DOHH2 (cell line): Measurements from ENCODE around the gene GABPB1.

Source experiments
- H3F3A ChIP-seq: fragments of 200-600 bp; sonication (generic), shearing (Covaris generic); 2 replicates; pipeline ENCODE4 v1.6.0; 2016; ENCODE audit warnings: antibody characterized with exemption, mild to moderate bottlenecking; ENCODE audit not compliant: control insufficient read depth, insufficient read depth
- H3K27ac ChIP-seq: fragments of 200-600 bp; sonication (generic); 2 replicates; pipeline ENCODE4 v1.5.1; 2014; ENCODE audit warnings: low read depth, mild to moderate bottlenecking, low read length, moderate library complexity
- H3K27me3 ChIP-seq: fragments of 200-600 bp; sonication (generic); 2 replicates; pipeline ENCODE4 v1.6.1; 2014; ENCODE audit warnings: mild to moderate bottlenecking, low read length, mixed read lengths; ENCODE audit not compliant: control insufficient read depth
- H3K36me3 ChIP-seq: fragments of 200-600 bp; sonication (generic); 2 replicates; pipeline ENCODE4 v1.6.1; 2014; ENCODE audit warnings: mild to moderate bottlenecking, low read length, moderate library complexity, mixed read lengths; ENCODE audit not compliant: control insufficient read depth
- H3K4me1 ChIP-seq: fragments of 200-600 bp; sonication (generic); 2 replicates; pipeline ENCODE4 v1.6.1; 2014; ENCODE audit warnings: mild to moderate bottlenecking, low read length, mixed read lengths; ENCODE audit not compliant: control insufficient read depth
- H3K4me2 ChIP-seq: fragments of 200-600 bp; sonication (generic); 2 replicates; pipeline ENCODE4 v1.6.0; 2014; ENCODE audit warnings: mild to moderate bottlenecking, low read length, moderate library complexity
- H3K4me3 ChIP-seq: fragments of 200-600 bp; sonication (generic); 2 replicates; pipeline ENCODE4 v1.5.1; 2014; ENCODE audit warnings: mild to moderate bottlenecking, low read length, mixed read lengths
- H3K79me2 ChIP-seq: fragments of 200-600 bp; sonication (generic); 2 replicates; pipeline ENCODE4 v1.6.1; 2014; ENCODE audit warnings: mild to moderate bottlenecking, low read length, mixed read lengths; ENCODE audit not compliant: control insufficient read depth
- H3K9me2 ChIP-seq: fragments of 200-600 bp; sonication (generic); replicated peaks from 2 replicates; pipeline ENCODE4 v1.6.1; 2014; ENCODE audit warnings: mild to moderate bottlenecking, low read length, mixed read lengths; ENCODE audit not compliant: control insufficient read depth
- H3K9me3 ChIP-seq: fragments of 200-600 bp; sonication (generic); 2 replicates; pipeline ENCODE4 v1.6.1; 2014; ENCODE audit warnings: antibody characterized with exemption, low read length, mixed read lengths; ENCODE audit not compliant: control insufficient read depth, insufficient read depth
- H4K20me1 ChIP-seq: fragments of 200-600 bp; sonication (generic); 2 replicates; pipeline ENCODE4 v1.6.0; 2014; ENCODE audit warnings: low read depth, mild to moderate bottlenecking, antibody characterized with exemption, low read length, moderate library complexity; ENCODE audit not compliant: control insufficient read depth, insufficient read depth
- CTCF ChIP-seq: fragments of 200-600 bp; sonication (generic); IDR thresholded peaks from one replicate; pipeline ENCODE4 v1.5.1; 2014; ENCODE audit warnings: antibody characterized with exemption, mild to moderate bottlenecking, low read depth, low read length; ENCODE audit not compliant: poor library complexity, severe bottlenecking
- EZH2phosphoT487 ChIP-seq: fragments of 200-600 bp; sonication (generic); IDR thresholded peaks from 2 replicates; pipeline ENCODE4 v1.6.1; 2017; ENCODE audit warnings: borderline replicate concordance, mild to moderate bottlenecking, antibody characterized with exemption, low read length, moderate library complexity, mixed read lengths

The GABPB1 gene

DNA sequence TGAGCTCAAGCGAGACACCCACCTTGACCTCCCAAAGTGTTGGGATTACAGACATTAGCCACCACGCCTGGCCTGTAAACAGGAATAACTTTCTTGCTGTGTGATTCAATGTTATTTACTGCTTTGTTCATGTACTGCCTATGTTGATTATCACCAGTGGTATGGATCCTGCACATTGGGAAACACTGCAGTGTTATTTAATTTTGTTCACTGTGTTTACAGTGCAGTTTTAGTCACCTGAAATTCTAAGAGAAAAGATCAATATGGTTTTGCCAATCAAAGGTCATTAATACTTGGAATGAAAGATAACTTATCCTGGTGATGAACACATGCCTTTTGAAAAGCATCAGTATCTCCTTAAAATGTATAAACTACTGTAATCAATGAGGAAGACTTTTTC, 8.6 kb upstream of the GABPB1 start:
- H3K9me2 ChIP-seq: no peaks in the 10 kb centered on the region
- no peak overlapping the region for H3K4me2 ChIP-seq
- no peaks in the 10 kb centered on the region for H3K27me3 ChIP-seq
- H3K36me3 ChIP-seq: peaks cover 53% of the 10 kb centered on the region
- no peak overlapping the region for H3K27ac ChIP-seq
- no peak overlapping the region for H3K4me3 ChIP-seq
- H4K20me1 ChIP-seq: peaks cover 4% of the 10 kb centered on the region; the same call in 1 of the 2 replicates
- H3K9me3 ChIP-seq: no peaks in the 10 kb centered on the region
- peaks cover 29% of the 10 kb centered on the region for H3K79me2 ChIP-seq
- H3F3A ChIP-seq: peaks cover 4% of the 10 kb centered on the region
- TF ChIP-seq EZH2phosphoT487: no peak
- TF ChIP-seq CTCF: no peak
- peaks cover 5% of the 10 kb centered on the region for H3K4me1 ChIP-seq

DNA sequence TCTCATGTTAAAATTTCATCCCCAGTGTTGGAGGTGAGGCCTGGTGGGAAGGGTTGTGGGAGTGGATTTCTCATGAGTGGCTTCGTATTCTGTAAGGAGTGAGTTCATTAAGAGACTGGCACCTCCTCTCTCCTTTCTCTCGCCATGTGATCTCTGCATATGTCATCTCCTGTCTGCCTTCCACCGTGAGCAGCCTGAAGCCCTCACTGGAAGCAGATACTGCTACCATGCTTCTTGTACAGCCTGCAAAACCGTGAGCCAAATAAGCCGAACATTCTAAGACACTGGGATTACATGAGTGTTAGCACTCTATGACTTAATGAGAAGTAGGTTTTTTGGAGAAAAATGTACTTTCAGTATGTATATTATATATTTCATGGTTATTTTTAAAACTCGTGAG, 6.8 kb upstream of the GABPB1 start:
- peaks cover 65% of the 10 kb centered on the region for H3K36me3 ChIP-seq
- peaks cover 19% of the 10 kb centered on the region for H3K4me1 ChIP-seq
- TF ChIP-seq CTCF (no peak), EZH2phosphoT487 (no peak)
- H3K27ac ChIP-seq: no peak overlapping the region
- H3K27me3 ChIP-seq: no peaks in the 10 kb centered on the region
- H3K9me2 ChIP-seq: no peaks in the 10 kb centered on the region
- peaks cover 4% of the 10 kb centered on the region for H3F3A ChIP-seq
- no peak overlapping the region for H3K4me3 ChIP-seq
- peaks cover 7% of the 10 kb centered on the region; the same call in 1 of the 2 replicates for H4K20me1 ChIP-seq
- H3K79me2 ChIP-seq: peaks cover 47% of the 10 kb centered on the region
- no peak overlapping the region for H3K4me2 ChIP-seq
- no peaks in the 10 kb centered on the region for H3K9me3 ChIP-seq

- H3K79me2 ChIP-seq: peaks cover 76% of the 10 kb centered on the region
- peaks cover 4% of the 10 kb centered on the region for H3F3A ChIP-seq
- TF ChIP-seq EZH2phosphoT487 (no peak), CTCF (peak; percentile 50)
- no peaks in the 10 kb centered on the region for H3K27me3 ChIP-seq
- H4K20me1 ChIP-seq: peaks cover 7% of the 10 kb centered on the region; the same call in 1 of the 2 replicates
- peaks cover 23% of the 10 kb centered on the region for H3K4me1 ChIP-seq
- peaks cover 85% of the 10 kb centered on the region for H3K36me3 ChIP-seq
- H3K27ac ChIP-seq: no peak overlapping the region
- no peaks in the 10 kb centered on the region for H3K9me3 ChIP-seq
- peak overlapping the region; percentile 31; the same call in 1 of the 2 replicates for H3K4me2 ChIP-seq
- no peaks in the 10 kb centered on the region for H3K9me2 ChIP-seq
- no peak overlapping the region for H3K4me3 ChIP-seq
Observed at GRCh38 chr15:50358845-50359244, 3.8 kb upstream of the GABPB1 start.

GRCh38 chr15:50355980-50356379, 982 bp upstream of the GABPB1 start:
- peaks cover 94% of the 10 kb centered on the region for H3K79me2 ChIP-seq
- H3K27ac ChIP-seq: peak overlapping the region; percentile 85
- no peaks in the 10 kb centered on the region for H3K27me3 ChIP-seq
- peaks cover 48% of the 10 kb centered on the region for H3K4me1 ChIP-seq
- H3F3A ChIP-seq: no peaks in the 10 kb centered on the region
- peak overlapping the region; percentile 93 for H3K4me3 ChIP-seq
- no peaks in the 10 kb centered on the region for H3K9me2 ChIP-seq
- peaks cover 27% of the 10 kb centered on the region for H4K20me1 ChIP-seq
- no peak for TF ChIP-seq EZH2phosphoT487
- no peak for TF ChIP-seq CTCF
- H3K36me3 ChIP-seq: peaks cover 83% of the 10 kb centered on the region
- peak overlapping the region; percentile 90 for H3K4me2 ChIP-seq
- H3K9me3 ChIP-seq: no peaks in the 10 kb centered on the region
